HCT116 (cell line): ENCODE results near the gene CD59. TPM values are rescaled to one million over a fixed set of nuclear protein-coding genes. Genes with fewer than 3 reads are reported as not detected.

ENCODE experiments used
- ATAC-seq: fragments of 200-7000 bp; cut with Tn5 transposase; 2 replicates; pipeline ENCODE4 v1.9.1; 2020; ENCODE audit warnings: mild to moderate bottlenecking, moderate library complexity
- BruUV-seq: library from RNA; stranded (reverse); fragments of 400-500 nt; replicated peaks from 2 replicates; lab custom pipeline; 2021; lab: Mats Ljungman, UMichigan
- CTCF ChIA-PET: fragments of 300-600 bp; sonication (Branson Sonifier 250); formaldehyde crosslinking; loops from one replicate; lab custom pipeline; 2021; ENCODE audit warnings: antibody characterized with exemption; lab: Charles Lee
- POLR2A ChIA-PET: fragments of 300-600, 350-600 bp; sonication (Branson Sonifier 250); formaldehyde crosslinking; loops from one replicate; lab custom pipeline; 2021; ENCODE audit warnings: antibody characterized with exemption; lab: Charles Lee
- RAD21 ChIA-PET, 2 experiments: fragments of 300-600 bp; sonication (Branson Sonifier 250); formaldehyde crosslinking; loops; one replicate each; lab custom pipeline; 2023; ENCODE audit warnings: low total read pairs in 2 of 2; ENCODE audit not compliant: uncharacterized antibody in 2 of 2, unreplicated experiment in 2 of 2, low non-redundant PET in 1 of 2; lab: Charles Lee
- DNase-seq: peaks from one replicate; pipeline ENCODE4 v3.0.0-alpha.2; 2010; ENCODE audit warnings: low read depth, low spot score
- H2AFZ ChIP-seq: fragments of 200-600 bp; shearing (Covaris generic), sonication (generic); 2 replicates; pipeline ENCODE4 v1.6.1; 2017; ENCODE audit warnings: low read depth, mixed run types, mixed read lengths, antibody characterized with exemption, low read length; ENCODE audit not compliant: poor library complexity, severe bottlenecking
- H3K27ac ChIP-seq: 2 replicates; pipeline ENCODE4 v1.5.1; 2012; ENCODE audit warnings: low read depth, low read length
- H3K27me3 ChIP-seq: fragments of 200-600 bp; sonication (generic); 2 replicates; pipeline ENCODE4 v1.6.1; 2016; ENCODE audit warnings: mixed run types, low read length, mixed read lengths; ENCODE audit not compliant: insufficient read depth
- H3K36me3 ChIP-seq, 2 experiments: fragments of 200-500 bp in 1 of 2; fragments of 200-600 bp in 1 of 2; sonication (Bioruptor generic) in 1 of 2; sonication (generic) in 1 of 2; 2 replicates each; pipeline versions ENCODE4 v1.5.1 to v1.6.1; 2014 to 2016; ENCODE audit warnings: low read length in 2 of 2, inconsistent platforms in 1 of 2, mixed read lengths in 1 of 2, mixed run types in 1 of 2; ENCODE audit not compliant: insufficient read depth in 2 of 2, control insufficient read depth in 1 of 2
- H3K4me1 ChIP-seq, 2 experiments: fragments of 200-600 bp in 1 of 2; sonication (generic) in 1 of 2; 2 replicates each; pipeline versions ENCODE4 v1.5.1 to v1.6.1; 2012 to 2017; ENCODE audit warnings: low read length in 2 of 2, inconsistent platforms in 1 of 2, mild to moderate bottlenecking in 1 of 2, mixed read lengths in 1 of 2, mixed run types in 1 of 2, moderate library complexity in 1 of 2; ENCODE audit not compliant: insufficient read depth in 2 of 2, control insufficient read depth in 1 of 2
- H3K4me2 ChIP-seq: fragments of 200-600 bp; sonication (generic); 2 replicates; pipeline ENCODE4 v1.6.1; 2017; ENCODE audit warnings: mixed run types, low read length, mixed read lengths
- H3K4me3 ChIP-seq, 2 experiments: fragments of 200-600 bp in 1 of 2; sonication (generic) in 1 of 2; replicated peaks in 1 of 2; 2 replicates each; pipeline ENCODE4 v1.5.1; 2011 to 2016; ENCODE audit warnings: low read length in 2 of 2, control low read depth in 1 of 2, low read depth in 1 of 2, mild to moderate bottlenecking in 1 of 2, mixed read lengths in 1 of 2, mixed run types in 1 of 2
- H3K79me2 ChIP-seq: fragments of 200-600 bp; sonication (generic); 2 replicates; pipeline ENCODE4 v1.6.1; 2017; ENCODE audit warnings: mild to moderate bottlenecking, mixed run types, low read length, moderate library complexity, mixed read lengths; ENCODE audit not compliant: insufficient read depth
- H3K9ac ChIP-seq: fragments of 200-600 bp; sonication (generic); 2 replicates; pipeline ENCODE4 v1.6.1; 2016; ENCODE audit warnings: low read length, mixed read lengths
- H3K9me2 ChIP-seq: fragments of 200-600 bp; sonication (generic), shearing (Covaris generic); 2 replicates; pipeline ENCODE4 v1.6.1; 2017; ENCODE audit warnings: mixed run types, mild to moderate bottlenecking, moderate library complexity; ENCODE audit not compliant: insufficient read depth
- H3K9me3 ChIP-seq, 2 experiments: fragments of 200-500 bp in 1 of 2; fragments of 200-600 bp in 1 of 2; sonication (Bioruptor generic) in 1 of 2; sonication (generic) in 1 of 2; 2 replicates each; pipeline ENCODE4 v1.6.1; 2014 to 2017; ENCODE audit warnings: low read length in 2 of 2, mixed read lengths in 2 of 2, inconsistent platforms in 1 of 2, low read depth in 1 of 2, mild to moderate bottlenecking in 1 of 2, mixed run types in 1 of 2, moderate library complexity in 1 of 2; ENCODE audit not compliant: control insufficient read depth in 1 of 2, insufficient read depth in 1 of 2
- H4K20me1 ChIP-seq: fragments of 200-600 bp; sonication (generic), shearing (Covaris generic); 2 replicates; pipeline ENCODE4 v1.6.1; 2017; ENCODE audit warnings: mixed run types, mild to moderate bottlenecking, moderate library complexity; ENCODE audit not compliant: insufficient read depth
- ATF3 ChIP-seq: IDR thresholded peaks from 2 replicates; pipeline ENCODE4 v1.6.1; 2012
- CBX3 ChIP-seq: IDR thresholded peaks from 2 replicates; pipeline ENCODE4 v1.6.1; 2012; ENCODE audit warnings: low read depth
- CTCF ChIP-seq, 3 experiments: fragments of 200-600 bp in 1 of 3; sonication (generic) in 1 of 3; IDR thresholded peaks in 2 of 3; conservative IDR thresholded peaks in 1 of 3; 2 replicates each; pipeline ENCODE4 v1.5.1; 2012 to 2017; ENCODE audit warnings: low read depth in 2 of 3, low read length in 2 of 3, antibody characterized with exemption in 1 of 3, borderline replicate concordance in 1 of 3, control low read depth in 1 of 3, mild to moderate bottlenecking in 1 of 3, mixed read lengths in 1 of 3, mixed run types in 1 of 3, moderate library complexity in 1 of 3; ENCODE audit not compliant: insufficient read depth in 1 of 3
- EGR1 ChIP-seq: IDR thresholded peaks from 2 replicates; pipeline ENCODE4 v1.6.1; 2012; ENCODE audit warnings: low read depth
- ELF1 ChIP-seq: IDR thresholded peaks from 2 replicates; pipeline ENCODE4 v1.6.1; 2012; ENCODE audit warnings: low read depth, borderline replicate concordance
- EZH2 ChIP-seq: fragments of 200-600 bp; sonication (generic); IDR thresholded peaks from 2 replicates; pipeline ENCODE4 v1.6.1; 2017; ENCODE audit warnings: antibody characterized with exemption, mixed run types
- EZH2phosphoT487 ChIP-seq: fragments of 200-600 bp; IDR thresholded peaks from 2 replicates; pipeline ENCODE4 v1.6.1; 2018; ENCODE audit warnings: antibody characterized with exemption, borderline replicate concordance
- FOSL1 ChIP-seq: IDR thresholded peaks from 2 replicates; pipeline ENCODE4 v1.6.1; 2012; ENCODE audit warnings: low read depth
- JUND ChIP-seq: IDR thresholded peaks from 2 replicates; pipeline ENCODE4 v1.6.1; 2012
- MAX ChIP-seq: IDR thresholded peaks from 2 replicates; pipeline ENCODE4 v1.6.1; 2012
- POLR2A ChIP-seq: IDR thresholded peaks from 2 replicates; pipeline ENCODE4 v1.7.0; 2011; ENCODE audit warnings: borderline replicate concordance; ENCODE audit not compliant: insufficient read depth, insufficient read length; ENCODE audit errors: extremely low read depth
- POLR2AphosphoS5 ChIP-seq: IDR thresholded peaks from 2 replicates; pipeline ENCODE4 v1.6.1; 2011; ENCODE audit warnings: mild to moderate bottlenecking, low read depth, low read length, moderate library complexity
- RAD21 ChIP-seq: IDR thresholded peaks from 2 replicates; pipeline ENCODE4 v1.6.1; 2012; ENCODE audit warnings: low read depth, mild to moderate bottlenecking
- REST ChIP-seq: IDR thresholded peaks from 2 replicates; pipeline ENCODE4 v1.6.1; 2012; ENCODE audit warnings: low read depth
- SIN3A ChIP-seq: IDR thresholded peaks from 2 replicates; pipeline ENCODE4 v1.6.1; 2012; ENCODE audit warnings: low read depth
- SP1 ChIP-seq: IDR thresholded peaks from 2 replicates; pipeline ENCODE4 v1.6.1; 2012; ENCODE audit warnings: low read depth
- SRF ChIP-seq: IDR thresholded peaks from 2 replicates; pipeline ENCODE4 v1.6.1; 2012; ENCODE audit warnings: low read depth
- TCF7L2 ChIP-seq: IDR thresholded peaks from 2 replicates; pipeline ENCODE4 v1.7.0; 2011; ENCODE audit warnings: borderline replicate concordance, inconsistent platforms; ENCODE audit not compliant: insufficient read depth, insufficient read length; ENCODE audit errors: extremely low read depth
- YY1 ChIP-seq: IDR thresholded peaks from 2 replicates; pipeline ENCODE4 v1.6.1; 2011; ENCODE audit warnings: low read length, low read depth, moderate library complexity, mild to moderate bottlenecking; ENCODE audit not compliant: insufficient replicate concordance; ENCODE audit errors: extremely low read depth
- ZBTB33 ChIP-seq: IDR thresholded peaks from 2 replicates; pipeline ENCODE4 v1.6.1; 2011; ENCODE audit warnings: mild to moderate bottlenecking, low read length, moderate library complexity; ENCODE audit not compliant: insufficient replicate concordance; ENCODE audit errors: extremely low read depth
- intact Hi-C: fragments of 100-400 bp; cut with micrococcal nuclease; formaldehyde crosslinking; loops from 2 replicates; pipeline ENCODE4 v1.10.0; 2022
- total RNA-seq: library from RNA; stranded (reverse); gene quantifications from one replicate; pipeline ENCODE4 v1.2.1, GENCODE V29; 2021; ENCODE audit not compliant: unreplicated experiment

The CD59 gene
- total RNA-seq, 1 experiment from 2014 or later: 122 TPM

- ATAC-seq: no peak
- ChIA-PET CTCF (no interaction called here), RAD21 (no interaction called here), POLR2A (interaction anchor here (0.7 kb wide), 1 partner anchor 20 kb away, joined by 3 read pairs; no protein-coding TSS in a partner anchor)
- TF ChIP-seq YY1: no peak
- TF ChIP-seq ATF3: no peak
- TF ChIP-seq REST: no peak
- TF ChIP-seq EZH2: no peak
- no peak for TF ChIP-seq FOSL1
- TF ChIP-seq TCF7L2: no peak
- TF ChIP-seq ZBTB33: no peak
- TF ChIP-seq SRF: no peak
- TF ChIP-seq POLR2A: no peak
- no peak for TF ChIP-seq POLR2AphosphoS5
- no peak for TF ChIP-seq EGR1
- TF ChIP-seq MAX: no peak
- no peak for TF ChIP-seq SP1
- no peak for TF ChIP-seq CBX3
- TF ChIP-seq RAD21: no peak
- no peak for TF ChIP-seq SIN3A
- no peak for TF ChIP-seq ELF1
- no peak for TF ChIP-seq CTCF (IDR thresholded peaks at IDR 0.05 in 2 of 3, conservative IDR thresholded peaks at IDR 0.05 in 1 of 3; ENCODE audit: borderline replicate concordance in 1 of 3, insufficient read depth in 1 of 3, low read depth in 2 of 3, low read length in 2 of 3)
- no peak for TF ChIP-seq JUND
- no peak for TF ChIP-seq EZH2phosphoT487
- H2AFZ ChIP-seq: no peak overlapping the region
- H3K36me3 ChIP-seq: no peaks in the 10 kb centered on the region
- H3K9me2 ChIP-seq: no peaks in the 10 kb centered on the region
- no peaks in the 10 kb centered on the region for H3K79me2 ChIP-seq
- no peak overlapping the region for H3K4me2 ChIP-seq
- no peak overlapping the region for H3K4me3 ChIP-seq
- DNase-seq: no peak
- no peaks in the 10 kb centered on the region for H4K20me1 ChIP-seq
- H3K9me3 ChIP-seq: no peaks in the 10 kb centered on the region
- no TSS peak for BruUV-seq
- H3K9ac ChIP-seq: no peak overlapping the region
- intact Hi-C loops: no loop called here
- no peak overlapping the region for H3K27ac ChIP-seq
- peaks cover 0 to 14% of the 10 kb centered on the region in 2 experiments; a peak in 2 of 4 replicates for H3K4me1 ChIP-seq
- no peaks in the 10 kb centered on the region for H3K27me3 ChIP-seq
These were observed 67.8 kb downstream of the CD59 start for GRCh38 chr11:33668468-33668825.
